NCI-H524 treated with DMSO at 0.1 percent for 48 hours (cell line): Measurements from ENCODE around the gene SFXN1.

ENCODE experiments used
- DNase-seq: peaks from one replicate; lab custom pipeline; 2025; lab: John Stamatoyannopoulos, UW

Gene SFXN1

GRCh38 chr5:175466700-175467318 lies 11.6 kb upstream of the SFXN1 start:
- DNase-seq, result no peak

- no peak for DNase-seq
Measured at GRCh38 chr5:175467983-175468690, 10.2 kb upstream of the SFXN1 start.

DNA sequence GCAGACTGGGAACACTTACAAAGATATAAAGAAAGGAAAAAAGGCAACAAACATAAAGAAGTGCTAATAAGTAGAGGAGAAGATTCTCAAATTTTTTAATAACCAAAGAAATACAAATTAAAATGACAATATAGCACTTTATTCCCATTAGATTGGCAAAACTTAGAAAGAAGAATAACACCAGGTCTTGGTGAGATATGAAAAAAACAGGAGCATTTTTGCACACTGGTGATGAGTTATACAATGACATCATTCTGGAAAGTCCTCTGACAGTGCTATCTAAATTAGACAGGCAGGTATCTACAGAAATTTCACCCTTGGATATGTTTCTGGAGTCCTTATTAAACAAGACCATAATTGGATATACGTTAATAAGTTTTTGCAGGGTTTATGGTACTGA lies 9.5 kb upstream of the SFXN1 start:
- DNase-seq, result no peak

GRCh38 chr5:175469916-175470315 lies 8.4 kb upstream of the SFXN1 start:
- no peak for DNase-seq

DNA sequence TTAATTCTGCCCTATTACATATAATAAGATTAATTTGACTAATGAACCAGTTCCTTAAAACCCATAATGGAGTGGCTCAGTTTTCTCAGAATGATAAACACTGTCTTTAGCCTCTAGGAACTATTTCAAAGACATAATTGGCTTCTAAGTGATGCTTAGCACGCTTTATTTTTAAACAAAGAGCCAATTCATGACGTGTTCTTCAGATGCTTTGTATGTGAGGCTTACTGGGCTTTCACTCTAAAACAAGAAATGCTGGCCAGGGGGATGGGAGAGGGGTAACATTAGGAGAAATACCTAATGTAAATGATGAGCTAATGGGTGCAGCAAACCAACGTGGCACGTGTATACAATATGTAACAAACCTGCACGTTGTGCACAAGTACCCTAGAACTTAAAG lies 7.6 kb upstream of the SFXN1 start:
- DNase-seq, result no peak

DNA sequence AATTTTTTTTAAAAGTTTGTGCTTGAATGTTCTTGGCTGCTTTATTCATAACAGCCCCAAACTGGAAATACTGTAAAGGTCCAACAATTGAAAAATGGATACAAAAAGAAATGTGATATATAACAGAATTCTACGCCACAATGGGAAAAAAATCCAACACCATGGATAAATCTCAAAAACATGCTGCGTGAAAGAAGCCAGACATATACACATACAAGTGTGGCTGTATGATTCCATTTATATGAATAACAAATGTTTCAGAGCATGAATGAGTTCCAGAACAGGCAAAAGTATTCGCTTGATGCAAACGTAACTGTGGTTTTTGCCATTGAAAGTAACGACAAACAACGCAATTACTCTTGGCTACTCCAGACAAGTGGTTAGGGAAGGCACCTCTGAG lies 7.2 kb upstream of the SFXN1 start:
- DNase-seq, result no peak

DNA sequence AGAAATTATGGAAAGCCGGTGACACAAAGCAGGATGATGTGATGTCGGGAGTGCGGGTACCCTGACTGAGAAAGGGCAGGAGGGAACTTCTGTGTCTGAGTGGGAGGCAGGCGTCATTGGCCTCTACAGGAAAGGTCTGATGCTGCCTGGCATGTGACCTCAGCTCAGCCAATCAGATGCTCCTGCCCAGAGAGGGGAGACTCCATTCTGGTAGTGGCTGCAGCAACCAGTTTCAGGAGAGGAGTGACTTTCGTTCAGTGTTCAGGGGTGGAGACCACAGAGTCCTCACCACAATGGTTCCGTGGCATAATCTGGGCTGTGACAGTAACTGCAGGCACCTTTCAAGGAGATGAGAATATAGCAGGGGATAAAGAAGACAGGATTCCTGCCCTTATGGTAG lies 6.7 kb upstream of the SFXN1 start:
- DNase-seq, result no peak

DNA sequence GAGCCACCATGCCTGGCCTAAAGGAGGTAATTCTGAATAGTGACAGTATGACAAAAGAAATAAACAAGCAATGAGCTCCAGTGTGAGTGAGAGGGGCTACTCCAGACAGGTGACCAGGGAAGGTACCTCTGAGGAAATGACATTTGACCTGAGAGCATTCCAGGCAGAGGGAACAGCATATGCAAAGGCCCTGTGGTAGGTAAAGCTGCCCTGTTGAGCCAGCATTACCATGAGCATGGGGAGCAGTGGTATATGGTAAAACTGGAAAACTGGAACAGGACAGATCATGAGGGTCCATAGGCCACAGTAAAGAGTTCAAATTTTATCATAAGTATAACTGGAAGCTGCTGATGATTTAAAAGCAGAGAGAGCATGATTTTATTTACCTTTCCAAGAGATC lies 6.0 kb upstream of the SFXN1 start:
- no peak for DNase-seq

DNA sequence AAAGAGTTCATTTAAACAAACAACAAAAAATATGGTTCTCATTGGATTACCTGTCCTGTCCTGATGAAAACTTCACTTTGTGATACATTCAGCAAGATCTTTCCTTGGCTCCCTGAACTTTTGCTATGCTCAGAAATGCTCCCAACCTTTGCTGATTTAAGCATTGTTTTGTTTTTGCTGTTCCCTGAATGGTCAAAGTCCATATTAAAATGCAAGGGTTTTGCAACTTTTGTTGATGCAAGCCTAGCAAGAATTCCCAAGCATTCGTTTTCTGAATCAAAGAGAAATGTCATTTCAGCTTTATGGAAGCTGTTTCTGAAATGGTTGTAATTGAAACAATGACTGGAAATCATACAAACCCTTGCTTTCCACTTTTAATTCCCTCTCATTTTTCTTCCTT lies 3.1 kb upstream of the SFXN1 start:
- DNase-seq, result no peak

DNA sequence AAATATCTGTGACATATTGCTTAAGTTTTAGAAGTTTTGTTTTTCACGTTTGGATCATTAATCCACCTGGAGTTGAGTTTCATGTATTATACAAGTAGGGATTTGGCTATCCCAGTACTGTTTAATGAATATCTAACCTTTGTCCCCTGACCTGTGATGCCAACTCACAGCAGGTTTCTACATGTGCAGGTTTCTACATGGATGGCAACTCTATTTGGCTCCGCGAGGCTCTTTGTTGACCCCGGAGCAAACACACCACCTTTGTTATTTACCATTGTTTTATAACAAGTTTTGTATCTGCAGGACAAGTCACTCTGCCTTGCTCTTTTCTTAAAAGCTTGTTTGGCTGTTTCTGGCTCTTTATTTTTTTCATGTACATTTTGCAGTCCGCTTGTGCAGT lies 920 bp upstream of the SFXN1 start:
- no peak for DNase-seq

GRCh38 chr5:175478008-175478383 lies 364 bp upstream of the SFXN1 start:
- DNase-seq, result no peak

GRCh38 chr5:175479125-175479881 lies 943 bp downstream of the SFXN1 start:
- DNase-seq, result no peak

GRCh38 chr5:175483337-175483736 lies 5.0 kb downstream of the SFXN1 start:
- no peak for DNase-seq

DNA sequence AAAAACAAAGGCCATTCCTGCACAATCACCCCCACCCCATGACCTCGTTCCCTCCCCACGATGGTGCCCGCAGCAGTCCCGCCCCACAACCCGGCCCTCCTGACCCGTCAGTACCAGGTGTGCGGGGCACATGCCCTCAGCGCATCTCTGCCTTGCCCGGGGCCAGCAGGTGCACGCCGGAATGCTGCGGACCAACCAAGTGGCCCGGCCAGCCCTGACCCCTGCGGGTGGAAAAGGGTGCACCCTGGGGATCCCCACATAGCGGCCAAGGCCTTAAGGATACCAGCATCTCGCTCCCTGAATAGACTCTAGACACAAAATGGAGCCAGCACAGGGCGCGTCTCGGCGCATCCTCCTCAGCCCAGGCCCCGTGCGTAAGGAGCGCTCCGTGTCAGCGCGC lies 6.0 kb downstream of the SFXN1 start:
- no peak for DNase-seq

DNA sequence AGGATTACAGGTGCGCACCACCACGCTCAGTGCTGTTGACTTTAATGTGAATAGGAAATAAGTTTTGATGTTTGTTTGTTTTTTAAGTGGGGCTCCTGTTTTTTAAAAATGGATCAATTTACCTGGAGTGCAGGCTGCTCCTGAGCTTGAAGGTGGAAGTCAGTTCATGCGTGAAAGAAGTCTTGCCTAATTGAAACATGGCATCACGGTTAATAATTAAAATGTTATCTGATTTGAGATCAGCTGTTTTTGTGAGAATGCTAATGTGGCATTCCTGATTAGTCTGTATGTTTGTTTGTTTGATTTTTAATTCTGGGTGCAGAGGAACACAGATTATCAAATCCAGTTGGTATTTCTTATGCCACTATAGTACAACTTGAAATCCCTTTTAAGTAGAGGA lies 6.5 kb downstream of the SFXN1 start:
- no peak for DNase-seq

DNA sequence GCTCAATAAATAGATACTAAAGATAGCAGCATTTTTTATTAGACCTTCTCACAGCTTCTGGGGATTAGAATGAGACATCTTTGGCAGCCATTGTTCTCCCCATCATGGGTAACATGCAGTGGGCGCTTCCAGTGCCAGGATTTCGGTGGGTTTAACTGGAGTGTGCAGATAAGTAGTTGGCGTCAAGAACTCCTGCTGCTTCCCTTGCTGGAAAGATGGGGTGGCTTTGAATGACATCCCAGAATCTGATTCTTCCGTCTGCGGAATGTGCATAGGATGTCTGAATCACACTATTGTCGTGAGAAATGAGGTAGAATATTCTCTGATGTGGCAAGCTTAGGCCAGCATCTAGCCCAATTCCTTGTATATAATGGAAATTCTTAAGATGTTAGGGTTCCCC lies 7.3 kb downstream of the SFXN1 start:
- DNase-seq, result no peak

- DNase-seq, result no peak
Measured at GRCh38 chr5:175487514-175488222, 9.3 kb downstream of the SFXN1 start.

GRCh38 chr5:175489693-175490443 lies 11.5 kb downstream of the SFXN1 start:
- DNase-seq, result no peak

DNA sequence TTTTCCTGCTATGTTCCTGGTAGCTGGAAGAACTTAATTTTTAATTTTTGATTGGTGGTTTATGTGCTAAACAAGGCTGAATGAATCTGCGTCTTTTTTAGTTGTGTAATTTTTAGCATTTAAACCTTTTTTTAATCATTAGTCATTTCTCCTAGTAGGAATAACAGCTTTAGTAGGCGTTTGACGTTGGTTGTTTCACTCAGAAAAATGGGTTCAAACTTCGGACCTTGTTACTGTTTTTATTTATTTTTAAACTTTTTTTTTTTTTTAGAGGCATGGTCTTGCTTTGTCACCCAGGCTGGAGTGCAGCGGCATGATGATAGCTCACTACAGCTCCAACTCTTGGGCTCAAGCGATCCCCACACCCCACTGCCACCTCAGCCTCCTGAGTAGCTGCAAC lies 12.9 kb downstream of the SFXN1 start:
- DNase-seq, result no peak

DNA sequence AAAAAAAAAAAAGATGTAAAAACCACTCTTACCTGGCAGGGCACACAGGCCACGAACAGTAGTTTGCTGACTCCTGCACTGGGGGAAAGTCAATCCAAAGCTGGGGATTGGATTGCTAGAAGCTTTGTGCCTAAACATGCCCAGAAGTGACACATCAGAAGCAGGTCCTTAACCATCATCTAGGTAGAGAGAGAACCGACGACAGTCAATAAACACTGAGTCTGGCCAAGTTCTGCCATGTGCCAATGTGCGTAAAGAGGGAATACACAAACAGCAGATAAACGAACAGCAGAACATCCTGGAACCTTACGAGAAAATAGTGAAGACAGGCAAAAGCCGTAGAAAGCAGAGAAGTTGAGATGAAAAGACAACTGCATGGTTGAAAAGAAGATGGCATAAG lies 14.9 kb downstream of the SFXN1 start:
- DNase-seq, result no peak

DNA sequence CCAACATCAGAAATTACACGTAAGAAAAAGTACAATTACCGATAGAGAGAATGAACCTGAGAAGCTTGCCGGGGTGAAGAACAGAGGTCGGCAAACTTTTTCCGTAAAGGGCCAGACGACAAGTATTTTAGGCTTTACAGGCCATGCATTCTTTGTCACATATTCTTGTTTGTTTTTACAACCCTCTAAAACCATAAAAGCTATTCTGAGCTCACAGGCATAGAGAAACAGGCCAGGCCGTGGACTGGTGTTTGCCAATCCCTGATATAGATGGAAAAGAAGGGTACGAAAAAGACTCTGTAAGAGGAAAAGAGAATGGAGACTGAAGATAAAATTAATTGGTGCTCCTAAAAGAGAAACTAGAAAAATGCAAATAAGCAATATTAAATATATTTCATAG lies 15.4 kb downstream of the SFXN1 start:
- no peak for DNase-seq
